Measurements from ENCODE around the gene LSM7. TPM values are rescaled to one million over a fixed set of nuclear protein-coding genes. Genes with fewer than 3 reads are reported as not detected.
"Not testable (repeated sequence)": the region's sequence is repeated elsewhere in the genome, so short reads cannot be mapped to it uniquely, and the experiment has no call there.

The LSM7 gene
- total RNA-seq, 1 donor from 2014 or later, result 85.0 TPM

GRCh38 chr19:2355168-2356035 lies 27.0 kb upstream of the LSM7 start:
- no peak for DNase-seq (ENCODE audit: low spot score)

DNA sequence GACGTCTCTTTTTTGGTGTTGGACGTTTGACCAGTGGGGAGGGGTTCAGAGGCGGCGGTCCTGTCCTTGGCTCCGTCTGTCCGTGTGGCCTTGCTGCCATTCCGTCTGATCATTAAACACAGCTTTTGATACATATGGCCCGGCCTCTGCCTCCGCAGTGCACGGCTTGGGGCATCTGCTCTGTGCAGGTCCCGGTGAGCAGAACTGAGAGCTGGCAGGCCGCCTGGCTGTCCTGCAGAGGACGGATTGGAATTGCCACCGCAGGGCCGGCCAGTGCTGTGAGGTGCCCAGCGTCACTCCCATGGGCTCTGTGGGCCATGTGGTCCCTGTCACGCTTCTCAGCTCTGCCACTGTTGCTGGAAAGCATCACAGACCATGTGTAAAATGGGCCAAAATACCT lies 26.3 kb upstream of the LSM7 start:
- no peak for DNase-seq (ENCODE audit: low spot score)

DNA sequence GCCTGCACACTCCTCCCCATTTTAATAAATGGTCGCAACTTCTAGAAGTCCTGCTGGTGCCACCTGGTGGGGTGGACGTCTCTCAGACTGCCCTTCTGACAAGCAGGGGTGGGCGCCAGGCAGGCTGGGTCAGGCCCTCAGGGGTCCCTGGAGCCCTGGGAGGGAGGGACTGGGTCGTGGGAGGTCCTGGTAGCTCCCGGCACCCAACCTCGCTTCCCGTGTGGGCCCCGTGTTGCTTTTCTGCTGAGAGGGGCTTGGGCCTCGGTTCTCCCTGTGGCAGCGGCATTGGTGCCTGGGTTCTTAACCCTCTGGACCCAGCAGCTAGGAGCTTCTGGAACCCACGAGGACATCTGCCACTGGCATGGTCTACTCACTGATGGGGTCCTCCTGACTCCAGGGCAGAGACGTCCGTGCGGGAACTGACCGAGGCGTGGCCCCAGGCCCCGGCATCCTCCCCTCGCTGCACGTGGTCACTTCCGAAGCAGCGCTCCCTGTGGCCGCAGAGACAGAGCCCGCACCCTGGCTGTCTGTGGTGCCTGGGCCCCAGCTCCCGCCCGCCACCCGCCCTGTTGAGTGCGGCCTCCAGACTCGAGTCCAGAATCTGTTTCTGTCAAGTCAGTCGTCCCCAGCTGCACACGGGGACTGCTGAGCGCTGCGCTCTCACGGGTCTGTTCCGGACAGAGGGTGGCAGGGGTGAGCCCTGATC lies 25.7 kb upstream of the LSM7 start:
- no peak for DNase-seq (ENCODE audit: low spot score)

- DNase-seq (ENCODE audit: low spot score), result no peak
These were observed 24.9 kb upstream of the LSM7 start for GRCh38 chr19:2353159-2353886.

DNA sequence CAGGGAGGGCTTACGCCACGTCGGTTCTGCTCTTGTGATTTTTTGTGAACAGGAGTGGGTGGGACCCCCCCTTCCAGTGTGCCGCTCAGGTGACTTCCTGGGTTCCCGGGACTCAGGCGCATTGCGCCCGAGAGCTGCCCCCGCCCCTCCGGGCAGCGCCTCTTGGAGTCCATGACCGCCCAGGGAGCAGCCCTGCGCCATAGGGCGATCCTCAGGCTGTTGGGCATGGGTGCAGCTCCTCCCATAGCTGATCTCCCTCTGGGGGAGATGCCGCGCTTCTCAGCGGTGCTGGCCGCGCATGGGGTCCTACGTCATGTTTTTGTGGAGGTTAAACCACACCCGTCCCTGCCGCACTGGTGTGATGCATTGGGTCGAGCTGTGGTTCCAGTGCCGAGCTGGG lies 23.7 kb upstream of the LSM7 start:
- no peak for DNase-seq (ENCODE audit: low spot score)

DNA sequence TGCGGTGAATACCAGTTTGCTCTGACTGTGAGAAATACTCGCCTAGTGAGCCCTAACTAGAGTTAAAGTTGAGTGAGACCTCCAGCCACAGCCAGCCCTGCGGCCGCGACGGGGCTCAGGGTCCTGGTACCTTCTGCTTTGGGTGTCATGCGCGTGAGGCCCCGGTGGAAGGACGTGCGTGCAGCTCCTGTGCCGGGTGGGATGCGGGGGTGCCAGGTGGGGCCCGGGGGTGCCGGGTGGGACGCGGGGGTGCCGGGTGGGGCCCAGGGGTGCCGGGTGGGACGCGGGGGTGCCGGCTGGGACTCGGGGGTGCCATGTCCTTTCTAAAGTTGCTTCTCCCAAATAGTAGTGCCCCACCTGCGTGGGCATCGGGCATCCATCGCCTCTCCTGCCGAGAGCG lies 23.2 kb upstream of the LSM7 start:
- DNase-seq (ENCODE audit: low spot score), result no peak

- DNase-seq (ENCODE audit: low spot score), result no peak
These were observed 22.3 kb upstream of the LSM7 start for GRCh38 chr19:2350656-2351055.

GRCh38 chr19:2349818-2350217 lies 21.4 kb upstream of the LSM7 start:
- not testable (repeated sequence) for DNase-seq (ENCODE audit: low spot score)

DNA sequence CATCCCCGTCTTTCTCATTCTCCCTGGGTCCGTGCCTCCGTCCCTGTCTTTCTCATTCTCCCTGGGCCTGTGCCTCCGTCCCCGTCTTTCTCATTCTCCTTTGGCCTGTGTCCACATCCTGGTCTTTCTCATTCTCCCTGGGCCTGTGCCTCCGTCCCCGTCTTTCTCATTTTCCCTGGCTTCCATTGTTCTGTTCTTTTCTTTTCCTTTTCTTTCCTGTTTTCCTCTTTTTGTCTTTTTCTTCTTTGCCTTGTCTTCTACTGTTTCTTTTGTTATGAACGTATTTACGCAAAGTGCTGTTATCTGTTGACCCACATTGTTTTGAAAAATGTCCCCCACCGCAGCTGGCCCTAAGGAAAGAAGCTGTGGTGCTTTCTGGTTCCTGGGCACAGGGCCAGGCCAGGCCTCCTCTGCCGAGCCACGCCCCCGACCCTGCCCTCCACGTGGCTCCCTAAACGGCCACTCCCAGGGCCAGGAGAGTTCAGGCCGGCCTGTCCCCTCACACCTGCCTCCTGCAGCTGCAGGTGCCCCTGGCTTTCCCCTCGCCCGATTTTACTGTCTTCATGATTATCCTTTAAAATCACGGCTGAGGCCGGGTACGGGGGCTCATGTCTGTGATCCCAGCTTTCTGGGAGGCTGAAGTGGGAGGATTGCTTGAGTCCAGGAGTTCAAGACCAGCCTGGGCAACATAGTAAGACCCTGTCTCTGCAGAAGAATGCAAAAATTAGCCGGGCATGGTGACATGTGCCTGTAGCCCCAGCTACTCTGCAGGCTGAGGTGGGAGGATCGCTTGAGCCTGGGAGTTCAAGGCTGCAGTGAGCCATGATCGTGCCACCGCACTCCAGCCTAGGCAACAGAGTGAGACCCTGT lies 17.6 kb upstream of the LSM7 start:
- no peak for DNase-seq (ENCODE audit: low spot score)

GRCh38 chr19:2345076-2345475 lies 16.7 kb upstream of the LSM7 start:
- no peak for DNase-seq (ENCODE audit: low spot score)

DNA sequence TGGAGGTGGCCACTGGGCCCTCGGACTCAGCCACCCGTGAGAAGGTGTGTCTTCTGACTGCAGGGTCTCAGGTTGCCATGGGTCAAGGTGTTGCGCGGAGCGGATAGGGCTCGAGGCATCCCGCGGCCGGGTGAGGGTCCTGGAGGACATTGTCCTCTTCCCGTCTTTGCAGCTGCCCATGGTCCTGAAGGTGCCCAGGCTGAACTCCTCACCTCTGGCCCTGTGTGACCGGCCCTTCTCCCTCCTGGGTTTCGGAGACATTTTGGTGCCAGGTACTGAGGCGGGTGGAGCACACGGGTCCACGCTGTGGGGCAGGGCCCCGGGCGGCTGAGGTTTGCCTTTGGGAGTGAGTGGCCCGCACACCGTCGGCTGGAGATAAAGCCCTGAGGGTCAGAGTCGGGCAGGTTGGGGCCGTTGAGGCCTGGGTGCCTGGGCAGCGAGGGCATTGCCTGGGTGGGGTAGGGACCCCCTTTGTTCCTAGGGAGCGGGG lies 16.0 kb upstream of the LSM7 start:
- no peak for DNase-seq (ENCODE audit: low spot score)

GRCh38 chr19:2343289-2343982 lies 15.1 kb upstream of the LSM7 start:
- DNase-seq (ENCODE audit: low spot score), result no peak

- no peak for DNase-seq (ENCODE audit: low spot score)
These were observed 14.4 kb upstream of the LSM7 start for GRCh38 chr19:2342656-2343288.

- no peak for DNase-seq (ENCODE audit: low spot score)
These were observed 13.6 kb upstream of the LSM7 start for GRCh38 chr19:2341982-2342381.

DNA sequence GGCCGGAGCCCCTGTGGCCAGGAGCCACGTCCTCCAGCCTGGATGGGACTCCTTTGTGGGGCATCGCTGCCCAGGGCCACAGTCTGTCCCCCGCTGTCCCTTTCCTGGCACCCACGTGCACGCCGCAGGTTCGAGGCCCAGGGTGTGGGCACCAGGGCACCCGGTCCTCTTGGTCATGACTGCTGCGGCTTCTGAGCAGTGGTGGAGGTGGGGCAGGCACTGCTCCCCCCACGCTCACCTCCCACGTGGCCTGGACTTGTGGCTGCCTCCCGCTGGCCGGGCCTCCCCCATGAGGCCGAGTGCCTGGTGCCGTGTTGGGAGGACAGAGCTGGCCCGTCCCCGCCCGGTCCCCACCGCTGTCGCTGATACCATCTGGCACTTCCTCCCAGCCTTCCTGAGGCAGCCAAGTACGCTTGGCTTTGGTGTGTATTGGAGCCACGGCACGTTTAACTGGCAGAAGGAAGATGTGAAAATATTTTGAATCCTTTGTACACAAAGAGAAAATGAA lies 12.9 kb upstream of the LSM7 start:
- DNase-seq (ENCODE audit: low spot score), result no peak

DNA sequence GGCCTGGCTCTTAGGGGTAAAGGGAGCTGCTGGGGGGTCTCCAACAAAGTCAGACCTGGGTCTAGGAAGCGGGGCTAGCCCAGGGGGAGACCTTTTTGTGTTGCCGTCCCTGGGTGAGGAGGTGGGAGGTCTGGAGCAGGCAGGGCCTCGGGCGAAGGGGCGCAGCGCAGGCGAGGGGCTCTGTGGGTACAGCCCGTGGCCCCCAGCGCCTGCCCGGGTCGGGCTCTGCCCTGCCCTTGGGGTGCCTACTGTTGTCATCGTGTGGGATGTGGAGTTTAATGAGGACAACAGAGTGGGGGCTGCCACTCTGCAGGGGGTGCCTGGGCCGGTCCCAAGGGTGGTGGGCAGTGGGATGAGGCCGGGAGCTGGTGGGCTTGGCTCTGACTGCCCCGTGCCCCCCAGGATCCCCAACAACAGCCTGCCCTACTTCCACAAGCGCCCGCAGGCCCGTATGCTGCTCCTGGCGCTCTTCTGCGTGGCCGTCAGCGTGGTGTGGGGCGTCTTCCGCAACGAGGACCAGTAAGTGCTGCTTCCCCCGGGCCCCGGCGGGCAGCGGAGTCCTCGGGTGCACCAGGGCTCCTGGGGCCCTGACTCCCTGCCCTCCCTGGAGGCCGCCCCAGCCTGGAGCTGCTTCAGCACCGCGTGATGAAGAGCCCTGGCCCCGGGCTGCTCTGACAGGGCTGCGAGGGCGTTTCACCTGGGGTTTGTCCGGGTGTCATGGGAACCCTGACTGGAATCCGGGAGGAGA lies 12.3 kb upstream of the LSM7 start:
- no peak for DNase-seq (ENCODE audit: low spot score)

DNA sequence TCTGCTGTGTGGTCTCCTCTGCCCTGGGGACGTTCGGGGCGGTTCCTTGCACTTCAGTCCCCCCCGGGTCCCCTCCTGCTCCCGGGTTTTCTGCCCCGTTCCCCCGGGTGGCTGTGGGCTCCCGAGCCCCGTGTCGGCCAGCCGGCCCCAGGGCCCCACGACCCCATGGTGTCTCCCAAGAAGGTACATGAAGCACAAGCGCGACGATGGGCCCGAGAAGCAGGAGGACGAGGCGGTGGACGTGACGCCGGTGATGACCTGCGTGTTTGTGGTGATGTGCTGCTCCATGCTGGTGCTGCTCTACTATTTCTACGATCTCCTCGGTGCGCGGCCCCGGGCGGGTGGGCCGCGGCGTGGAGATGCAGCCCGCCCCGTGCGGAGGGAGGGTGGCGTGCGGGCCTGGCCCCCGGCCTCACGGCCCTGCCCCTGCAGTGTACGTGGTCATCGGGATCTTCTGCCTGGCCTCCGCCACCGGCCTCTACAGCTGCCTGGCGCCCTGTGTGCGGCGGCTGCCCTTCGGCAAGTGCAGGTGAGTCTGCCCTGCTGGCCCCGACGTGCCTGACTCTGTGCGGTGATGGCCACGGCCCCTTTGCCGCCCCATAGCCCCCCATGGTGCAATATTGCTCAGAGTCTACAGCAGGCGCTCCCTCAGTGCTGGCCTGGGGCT lies 11.4 kb upstream of the LSM7 start:
- DNase-seq (ENCODE audit: low spot score), result no peak

- DNase-seq (ENCODE audit: low spot score), result no peak
These were observed 10.6 kb upstream of the LSM7 start for GRCh38 chr19:2338751-2339643.

Data from ureter (tissue), 1 donor.